Measurements from ENCODE around the gene MIPEP. TPM values are rescaled to one million over a fixed set of nuclear protein-coding genes. Genes with fewer than 3 reads are reported as not detected.
"Not testable (repeated sequence)": the region's sequence is repeated elsewhere in the genome, so short reads cannot be mapped to it uniquely, and the experiment has no call there.

MIPEP gene
- total RNA-seq, 1 donor from 2014 or later: 9.9 TPM

DNA sequence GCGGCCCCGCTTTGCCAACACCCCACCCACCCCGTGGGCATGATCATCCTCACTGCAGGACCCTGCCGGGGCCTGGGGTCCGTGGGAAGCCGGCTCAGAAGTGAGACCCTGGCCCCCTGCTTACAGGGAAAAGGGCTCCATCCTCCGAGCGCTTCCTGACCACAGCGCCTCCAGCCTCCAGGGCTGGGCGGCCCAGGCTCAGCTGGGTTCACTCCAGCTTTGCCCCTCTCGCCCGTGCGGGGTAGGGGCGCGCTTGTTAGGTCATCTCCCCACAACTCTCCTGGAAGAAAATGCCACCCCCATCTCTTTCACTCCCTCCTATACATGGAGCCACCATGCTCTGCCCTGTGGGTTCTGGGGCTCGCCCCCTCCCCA, 14.7 kb upstream of the MIPEP start:
- peaks cover 50% of the 10 kb centered on the region for H3K27me3 Mint-ChIP-seq (ENCODE audit: low read depth)
- H3K27ac Mint-ChIP-seq: no peak overlapping the region
- DNase-seq (ENCODE audit: low spot score): no peak
- H3K9me3 Mint-ChIP-seq: no peaks in the 10 kb centered on the region
- no peaks in the 10 kb centered on the region for H3K36me3 Mint-ChIP-seq (ENCODE audit: low read depth)
- intact Hi-C loops (cut with micrococcal nuclease): no loop called here
- H3K4me1 Mint-ChIP-seq (ENCODE audit: low read depth): peaks cover 3% of the 10 kb centered on the region
- no peak overlapping the region for H3K4me3 Mint-ChIP-seq (ENCODE audit: low read depth)

DNA sequence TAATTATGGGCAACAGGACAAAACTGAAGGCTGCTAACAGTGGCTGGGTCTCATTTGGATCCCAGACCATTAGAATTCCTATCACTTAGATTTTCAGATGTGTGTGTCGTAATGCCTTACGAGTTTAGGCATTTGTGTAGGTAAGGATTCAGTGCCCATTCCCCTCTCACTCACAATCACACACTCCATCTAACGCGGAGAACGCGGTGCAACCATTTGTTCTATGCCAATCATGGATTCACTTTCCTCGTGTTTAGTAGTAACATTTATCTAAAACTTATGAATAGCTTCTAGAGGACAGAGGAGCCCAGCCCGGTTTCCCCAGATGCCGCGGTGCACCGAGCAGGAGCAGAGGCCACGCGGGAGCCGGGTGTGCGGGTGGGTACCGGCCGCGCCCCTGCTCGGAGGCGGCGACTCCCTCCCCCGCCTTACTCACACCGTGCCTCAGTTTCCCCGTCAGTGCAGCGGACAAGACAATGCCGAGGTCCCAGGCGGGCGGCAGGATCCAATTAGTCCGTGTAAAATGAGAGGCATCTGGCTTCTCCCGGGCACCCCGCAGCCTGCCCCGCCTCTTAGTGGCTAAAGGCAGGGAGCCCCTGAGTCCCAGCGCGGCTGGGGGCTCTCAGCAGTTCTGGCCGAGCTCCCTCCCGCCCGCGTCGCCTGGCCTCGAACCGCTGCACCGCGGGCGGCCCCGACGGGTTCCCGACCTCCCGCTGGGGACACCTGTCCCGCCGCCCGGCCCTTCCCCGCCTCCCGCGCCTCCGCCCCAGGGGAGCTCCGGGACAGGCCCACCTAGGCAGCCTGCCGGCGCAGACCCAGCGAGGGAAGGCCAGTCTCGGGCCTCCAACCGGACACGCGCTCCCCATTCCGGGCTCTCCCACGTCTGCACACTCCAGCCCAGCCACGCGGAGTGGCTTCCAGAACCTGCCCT, 14.0 kb upstream of the MIPEP start:
- no peak overlapping the region for H3K4me3 Mint-ChIP-seq (ENCODE audit: low read depth)
- H3K36me3 Mint-ChIP-seq (ENCODE audit: low read depth): no peaks in the 10 kb centered on the region
- peaks cover 50% of the 10 kb centered on the region for H3K27me3 Mint-ChIP-seq (ENCODE audit: low read depth)
- intact Hi-C loops (cut with micrococcal nuclease): no loop called here
- no peak for DNase-seq (ENCODE audit: low spot score)
- H3K9me3 Mint-ChIP-seq: no peaks in the 10 kb centered on the region
- H3K4me1 Mint-ChIP-seq (ENCODE audit: low read depth): peaks cover 3% of the 10 kb centered on the region
- no peak overlapping the region for H3K27ac Mint-ChIP-seq

DNA sequence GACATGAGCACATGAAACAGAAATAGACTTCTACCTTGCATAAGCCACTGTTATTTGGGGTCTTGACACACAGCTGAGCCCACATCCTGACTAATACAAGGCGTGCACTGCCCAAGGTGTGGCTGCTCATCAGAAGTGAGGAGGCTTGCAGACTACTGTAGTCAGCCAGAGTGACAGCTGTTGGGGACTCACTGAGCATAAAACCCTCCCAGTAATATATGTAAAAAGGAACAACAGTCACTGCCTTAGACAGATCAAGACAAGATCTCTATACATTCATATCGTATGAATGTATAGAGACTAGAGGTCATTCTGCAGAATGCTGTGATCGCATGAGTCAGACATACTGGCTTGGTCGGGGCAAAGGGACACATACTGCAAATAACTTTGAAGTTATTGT, 12.2 kb upstream of the MIPEP start:
- H3K27ac Mint-ChIP-seq: no peak overlapping the region
- intact Hi-C loops (cut with micrococcal nuclease): no loop called here
- H3K4me1 Mint-ChIP-seq (ENCODE audit: low read depth): peaks cover 3% of the 10 kb centered on the region
- DNase-seq (ENCODE audit: low spot score): no peak
- H3K4me3 Mint-ChIP-seq (ENCODE audit: low read depth): no peak overlapping the region
- peaks cover 41% of the 10 kb centered on the region for H3K27me3 Mint-ChIP-seq (ENCODE audit: low read depth)
- no peaks in the 10 kb centered on the region for H3K9me3 Mint-ChIP-seq
- no peaks in the 10 kb centered on the region for H3K36me3 Mint-ChIP-seq (ENCODE audit: low read depth)

DNA sequence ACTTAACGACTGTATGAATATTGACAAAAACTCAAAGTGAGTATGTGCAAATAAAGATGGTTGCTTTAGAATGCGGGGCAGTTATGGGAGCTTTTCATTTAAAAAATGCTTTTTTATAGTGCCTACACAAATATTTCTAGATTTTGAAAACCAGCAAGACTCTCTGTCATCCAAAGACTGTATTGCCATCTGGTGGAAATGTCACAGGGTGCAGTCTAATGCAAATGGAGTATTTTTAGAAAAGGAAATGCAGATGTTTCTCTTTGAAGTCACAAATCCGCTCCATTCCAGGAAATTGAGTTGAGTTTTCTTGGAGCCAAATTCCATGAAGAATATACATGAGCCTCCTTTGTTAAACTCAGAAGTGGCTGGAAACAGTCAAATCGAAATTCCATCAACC, 10.4 kb upstream of the MIPEP start:
- H3K27me3 Mint-ChIP-seq (ENCODE audit: low read depth): peaks cover 33% of the 10 kb centered on the region
- no peaks in the 10 kb centered on the region for H3K9me3 Mint-ChIP-seq
- intact Hi-C loops (cut with micrococcal nuclease): loop anchor here (1.0 to 2.0 kb wide), 2 partner anchors 23 to 433 kb away; no protein-coding TSS in a partner anchor
- H3K27ac Mint-ChIP-seq: no peak overlapping the region
- no peaks in the 10 kb centered on the region for H3K36me3 Mint-ChIP-seq (ENCODE audit: low read depth)
- no peak for DNase-seq (ENCODE audit: low spot score)
- no peak overlapping the region for H3K4me3 Mint-ChIP-seq (ENCODE audit: low read depth)
- peaks cover 3% of the 10 kb centered on the region for H3K4me1 Mint-ChIP-seq (ENCODE audit: low read depth)

DNA sequence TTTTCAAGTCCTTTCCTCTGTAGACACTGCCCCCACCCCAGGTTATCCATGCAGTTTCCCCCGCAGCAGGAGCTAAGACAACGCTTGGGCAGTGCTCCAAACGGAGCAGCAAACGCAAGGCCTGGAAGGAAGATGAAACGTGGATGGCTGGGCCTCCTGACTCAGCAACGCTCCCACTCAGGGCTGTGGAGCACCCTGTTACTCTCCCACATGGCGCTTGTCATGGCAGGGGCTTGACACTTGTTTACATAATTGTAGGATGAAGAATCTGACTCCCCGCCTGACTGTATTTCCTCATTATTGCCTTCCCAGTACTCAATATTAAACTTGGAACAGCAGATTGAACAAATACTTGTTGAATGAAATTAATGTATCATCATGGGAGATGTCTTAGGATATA, 8.9 kb upstream of the MIPEP start:
- no peak for DNase-seq (ENCODE audit: low spot score)
- H3K27me3 Mint-ChIP-seq (ENCODE audit: low read depth): peaks cover 24% of the 10 kb centered on the region
- H3K4me3 Mint-ChIP-seq (ENCODE audit: low read depth): no peak overlapping the region
- intact Hi-C loops (cut with micrococcal nuclease): loop anchor here (2.0 kb wide), 1 partner anchor 21 kb away; no protein-coding TSS in a partner anchor
- no peaks in the 10 kb centered on the region for H3K36me3 Mint-ChIP-seq (ENCODE audit: low read depth)
- peaks cover 3% of the 10 kb centered on the region for H3K4me1 Mint-ChIP-seq (ENCODE audit: low read depth)
- H3K9me3 Mint-ChIP-seq: no peaks in the 10 kb centered on the region
- no peak overlapping the region for H3K27ac Mint-ChIP-seq

DNA sequence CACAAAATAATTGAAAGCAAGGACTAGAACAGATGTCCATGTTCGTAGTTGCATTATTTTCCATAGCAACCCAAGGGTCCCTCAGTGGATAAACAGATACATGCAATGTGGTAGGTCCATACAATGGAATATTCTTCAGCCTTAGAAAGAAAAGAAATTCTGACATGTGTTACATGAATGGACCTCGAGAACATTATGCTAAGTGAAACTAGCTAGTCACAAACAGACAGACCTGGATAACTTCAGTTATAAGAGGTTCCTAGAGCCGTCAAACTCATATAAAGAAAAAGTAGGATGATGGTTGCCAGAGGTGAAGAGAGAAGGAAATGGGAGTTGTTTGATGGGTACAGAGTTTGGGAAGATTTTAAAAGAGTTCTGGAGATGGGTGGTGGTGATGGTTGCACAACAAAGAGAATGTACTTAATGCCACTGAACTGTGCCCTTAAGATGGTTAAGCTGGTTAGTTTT, 8.3 kb upstream of the MIPEP start, which contains the start of gene C1QTNF9B:
TSS of gene C1QTNF9B (minus strand) at position 51 of the 468 bp plus-strand sequence.
- DNase-seq (ENCODE audit: low spot score); H3K4me1 Mint-ChIP-seq (ENCODE audit: low read depth); H3K4me3 Mint-ChIP-seq (ENCODE audit: low read depth); H3K9me3 Mint-ChIP-seq; H3K36me3 Mint-ChIP-seq (ENCODE audit: low read depth); intact Hi-C loops (cut with micrococcal nuclease); H3K27ac Mint-ChIP-seq: not testable (repeated sequence)
- peaks cover 18% of the 10 kb centered on the region for H3K27me3 Mint-ChIP-seq (ENCODE audit: low read depth)

DNA sequence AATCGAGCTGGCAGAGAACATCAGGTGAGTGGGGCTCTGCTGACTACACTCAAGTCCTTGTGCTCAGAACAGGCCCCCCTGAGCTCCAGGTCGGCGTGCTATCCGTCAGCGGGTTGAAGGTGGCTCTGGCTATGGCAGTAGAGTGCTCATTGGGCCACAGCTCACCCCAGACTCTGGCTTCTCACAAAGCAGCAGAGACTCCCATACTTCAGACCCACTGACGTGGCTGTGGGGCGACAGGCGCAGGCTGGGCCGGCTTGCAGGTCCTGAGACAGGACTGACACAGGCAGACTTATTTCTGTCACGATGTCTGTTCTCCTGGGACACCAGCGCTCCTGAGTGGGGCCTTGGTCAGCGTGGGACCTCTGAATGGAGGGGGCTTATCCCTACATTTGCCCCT, 5.5 kb upstream of the MIPEP start:
- intact Hi-C loops (cut with micrococcal nuclease); DNase-seq (ENCODE audit: low spot score); H3K9me3 Mint-ChIP-seq; H3K4me1 Mint-ChIP-seq (ENCODE audit: low read depth); H3K36me3 Mint-ChIP-seq (ENCODE audit: low read depth); H3K27me3 Mint-ChIP-seq (ENCODE audit: low read depth); H3K4me3 Mint-ChIP-seq (ENCODE audit: low read depth); H3K27ac Mint-ChIP-seq: not testable (repeated sequence)

DNA sequence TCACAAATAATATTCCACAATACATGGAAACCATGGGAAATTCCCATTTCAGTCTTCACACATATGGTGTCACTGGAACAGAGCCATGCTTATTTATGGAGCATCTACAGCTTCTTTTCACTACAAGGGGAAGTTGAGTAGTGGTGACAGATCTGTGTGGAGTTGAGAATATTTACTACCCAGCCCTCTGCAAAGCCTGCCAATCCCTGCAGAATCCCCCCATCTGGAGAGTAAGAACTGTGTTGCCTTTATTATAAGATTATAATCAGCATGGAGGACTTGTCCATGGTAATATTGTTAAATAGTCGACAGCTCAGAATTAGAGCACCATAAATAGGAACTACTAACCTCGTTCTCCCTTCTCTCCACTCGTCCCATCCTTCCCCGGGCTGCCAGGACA, 4.6 kb upstream of the MIPEP start:
- H3K4me3 Mint-ChIP-seq (ENCODE audit: low read depth); H3K27ac Mint-ChIP-seq; H3K4me1 Mint-ChIP-seq (ENCODE audit: low read depth); intact Hi-C loops (cut with micrococcal nuclease); H3K9me3 Mint-ChIP-seq; H3K27me3 Mint-ChIP-seq (ENCODE audit: low read depth); H3K36me3 Mint-ChIP-seq (ENCODE audit: low read depth); DNase-seq (ENCODE audit: low spot score): not testable (repeated sequence)

DNA sequence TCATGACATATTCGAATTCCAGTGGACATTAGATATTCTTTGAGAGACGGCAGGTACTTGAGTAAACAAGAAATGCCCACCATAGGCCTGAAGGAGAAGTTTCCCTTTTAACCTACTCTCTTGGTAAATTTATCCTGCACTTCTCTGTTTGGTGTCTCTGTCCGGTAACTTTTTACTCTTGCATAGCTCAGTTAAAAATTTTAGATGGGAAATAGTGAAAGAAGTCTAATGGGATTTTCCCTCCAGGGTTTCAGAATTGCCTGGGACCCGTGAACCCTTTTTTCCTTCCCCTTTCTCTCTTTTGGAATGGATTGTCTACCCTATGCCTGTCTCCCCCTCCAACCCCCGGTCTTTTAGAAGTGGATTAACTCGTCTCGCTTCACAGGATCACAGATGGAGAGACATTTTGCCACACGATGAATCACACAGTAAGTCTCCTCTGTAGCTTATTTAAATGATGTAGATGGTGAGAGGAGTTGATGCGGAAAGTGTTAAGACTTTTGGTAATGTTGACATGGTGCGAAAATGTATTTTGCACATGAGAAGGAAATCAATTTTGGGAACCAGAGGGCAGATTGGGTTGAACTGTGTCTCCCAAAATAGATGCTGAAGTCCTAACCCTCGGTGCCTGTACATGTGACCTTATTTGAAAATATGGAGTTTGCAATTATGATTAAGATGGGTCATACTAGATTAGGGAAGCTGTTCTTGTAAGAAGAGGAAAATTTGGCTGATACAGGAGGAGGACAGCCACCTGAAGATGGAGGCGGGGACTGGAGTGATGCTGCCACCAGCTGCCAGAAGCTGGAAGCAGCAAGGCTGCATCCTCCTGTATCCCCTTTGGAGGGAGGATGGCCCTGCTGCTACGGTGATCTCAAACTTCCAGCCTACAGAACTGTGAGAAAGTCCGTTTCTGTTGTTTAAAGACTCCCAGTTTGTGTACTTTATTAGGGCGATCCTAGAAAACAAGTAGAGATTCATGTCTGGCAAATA, 711 bp upstream of the MIPEP start:
- Mint-ChIP-seq H3K4me1 (ENCODE audit: low read depth) (peaks cover 13% of the 10 kb centered on the region), H3K27ac (peak overlapping the region; percentile 69), H3K27me3 (ENCODE audit: low read depth) (no peaks in the 10 kb centered on the region), H3K36me3 (ENCODE audit: low read depth) (peaks cover 3% of the 10 kb centered on the region), H3K4me3 (ENCODE audit: low read depth) (peak overlapping the region; percentile 88), H3K9me3 (no peaks in the 10 kb centered on the region)
- DNase-seq (ENCODE audit: low spot score): no peak
- intact Hi-C loops (cut with micrococcal nuclease): loop anchor here (1.0 to 5.0 kb wide), 2 partner anchors 423 to 515 kb away; no protein-coding TSS in a partner anchor

DNA sequence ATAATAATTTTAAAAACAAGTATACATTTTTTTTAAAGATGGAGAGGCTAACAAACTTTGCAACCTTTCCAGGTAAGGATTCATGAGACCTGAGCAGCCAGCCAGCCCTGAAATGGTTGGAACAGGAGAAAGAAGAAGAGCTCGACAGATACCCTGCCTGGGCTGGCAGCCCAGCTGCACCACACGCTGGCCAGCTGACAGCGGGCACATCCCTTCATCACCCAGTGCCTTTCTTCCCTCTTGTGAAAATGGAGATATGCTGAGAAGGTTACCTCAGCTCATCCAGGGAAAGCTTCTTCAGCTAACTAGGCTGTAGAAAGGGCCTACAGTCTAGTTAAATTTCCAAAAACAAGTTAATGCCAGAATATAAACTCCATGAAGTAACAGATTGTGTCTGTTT, 4.8 kb downstream of the MIPEP start:
- H3K4me1 Mint-ChIP-seq (ENCODE audit: low read depth); intact Hi-C loops (cut with micrococcal nuclease); H3K4me3 Mint-ChIP-seq (ENCODE audit: low read depth); H3K36me3 Mint-ChIP-seq (ENCODE audit: low read depth); H3K9me3 Mint-ChIP-seq; DNase-seq (ENCODE audit: low spot score); H3K27ac Mint-ChIP-seq; H3K27me3 Mint-ChIP-seq (ENCODE audit: low read depth): not testable (repeated sequence)

DNA sequence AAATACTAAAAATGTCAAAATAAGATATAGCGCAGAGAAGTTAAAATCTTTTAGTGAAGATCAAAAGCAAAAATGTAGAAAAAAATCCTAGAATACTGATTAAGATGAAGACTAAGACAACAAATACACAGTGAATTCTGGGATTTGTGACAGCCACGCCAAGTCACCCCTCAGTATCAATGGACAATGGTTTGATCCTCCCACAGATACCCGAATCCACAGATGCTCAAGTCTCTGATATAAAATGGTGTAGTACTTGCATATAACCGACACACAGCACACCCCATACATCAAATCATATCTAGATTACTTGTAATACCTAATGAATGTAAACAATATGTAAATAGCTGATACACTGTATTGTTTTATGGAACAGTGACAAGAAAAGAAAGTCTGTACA, 5.9 kb downstream of the MIPEP start:
- no peak overlapping the region for H3K27ac Mint-ChIP-seq
- intact Hi-C loops (cut with micrococcal nuclease): no loop called here
- H3K9me3 Mint-ChIP-seq: no peaks in the 10 kb centered on the region

DNA sequence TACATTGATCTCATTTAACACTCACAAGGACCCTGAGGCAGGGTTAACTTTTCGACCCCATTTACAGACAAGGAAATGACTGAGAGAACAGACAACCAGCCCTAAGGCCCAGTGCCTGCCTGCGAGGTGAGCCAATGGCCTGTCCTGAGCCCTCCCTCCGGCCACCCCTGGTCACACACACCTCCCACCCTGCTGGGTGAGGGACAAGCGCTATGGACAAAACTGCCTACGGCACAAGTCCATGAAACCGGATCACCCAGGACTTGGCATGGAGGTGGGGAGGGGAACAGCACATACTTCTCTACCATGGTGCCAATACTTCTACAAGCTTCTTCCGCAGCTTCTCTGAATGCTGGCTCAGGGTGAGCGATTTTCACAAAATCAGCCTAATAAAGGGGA, 7.8 kb downstream of the MIPEP start:
- H3K27ac Mint-ChIP-seq; H3K4me1 Mint-ChIP-seq (ENCODE audit: low read depth); H3K27me3 Mint-ChIP-seq (ENCODE audit: low read depth); intact Hi-C loops (cut with micrococcal nuclease); DNase-seq (ENCODE audit: low spot score); H3K9me3 Mint-ChIP-seq; H3K4me3 Mint-ChIP-seq (ENCODE audit: low read depth); H3K36me3 Mint-ChIP-seq (ENCODE audit: low read depth): not testable (repeated sequence)

More for the DNA sequence above, 5.9 kb downstream of the MIPEP start:
- Mint-ChIP-seq H3K36me3 (ENCODE audit: low read depth) (peaks cover 4% of the 10 kb centered on the region), H3K4me1 (ENCODE audit: low read depth) (peaks cover 6% of the 10 kb centered on the region), H3K27me3 (ENCODE audit: low read depth) (no peaks in the 10 kb centered on the region), H3K4me3 (ENCODE audit: low read depth) (no peak overlapping the region)
- no peak for DNase-seq (ENCODE audit: low spot score)

Measured in activated T-helper 2 cell treated with anti-CD3 and anti-CD28 coated beads, Interferon-gamma antibody, Interleukin-2, Interleukin-4, amounts not matched to agents 10 μg/mL and 5 μg/mL and 100 μg/mL, durations not matched to agents 14 hours and 24 hours and 36 hours (primary cell).